GM21423 (cell line): ENCODE results near the gene ID2.

Experiments
- ATAC-seq: cut with Tn5 transposase; IDR thresholded peaks from one replicate; pipeline ENCODE4 v1.9.1; 2021; ENCODE audit warnings: mild to moderate bottlenecking, moderate library complexity; ENCODE audit not compliant: unreplicated experiment

The ID2 gene

GRCh38 chr2:8667896-8668512, 13.9 kb upstream of the ID2 start:
- ATAC-seq = no peak

- no peak for ATAC-seq
Observed at GRCh38 chr2:8669157-8669817, 12.6 kb upstream of the ID2 start.

GRCh38 chr2:8670580-8670979, 11.3 kb upstream of the ID2 start:
- ATAC-seq = no peak

- ATAC-seq = no peak
Observed at GRCh38 chr2:8671176-8671575, 10.7 kb upstream of the ID2 start.

GRCh38 chr2:8671802-8672201, 10.1 kb upstream of the ID2 start:
- ATAC-seq = no peak

- ATAC-seq = no peak
Observed at GRCh38 chr2:8672940-8673339, 8.9 kb upstream of the ID2 start.

GRCh38 chr2:8673381-8673780, 8.5 kb upstream of the ID2 start:
- ATAC-seq = no peak

GRCh38 chr2:8674420-8675009, 7.3 kb upstream of the ID2 start:
- no peak for ATAC-seq

- ATAC-seq = no peak
Observed at GRCh38 chr2:8675543-8675942, 6.3 kb upstream of the ID2 start.

GRCh38 chr2:8676191-8676920, 5.5 kb upstream of the ID2 start:
- ATAC-seq = no peak

GRCh38 chr2:8676921-8677645, 4.8 kb upstream of the ID2 start:
- ATAC-seq = no peak

- no peak for ATAC-seq
Observed at GRCh38 chr2:8677646-8678592, 3.9 kb upstream of the ID2 start.

GRCh38 chr2:8678731-8679566, 2.9 kb upstream of the ID2 start:
- peak; percentile 67 for ATAC-seq

- no peak for ATAC-seq
Observed at GRCh38 chr2:8679567-8679826, 2.4 kb upstream of the ID2 start.

- ATAC-seq = no peak
Observed at GRCh38 chr2:8679827-8680731, 1.8 kb upstream of the ID2 start.

GRCh38 chr2:8680822-8681760, 765 bp upstream of the ID2 start:
- ATAC-seq = no peak
